Endodermal cell (in vitro differentiated cells): Measurements from ENCODE around the gene IFI27L1. TPM values are rescaled to one million over a fixed set of nuclear protein-coding genes. Genes with fewer than 3 reads are reported as not detected.

Experiments
- DNase-seq: peaks from one replicate; pipeline ENCODE4 v3.0.0-alpha.2; 2017
- H3K27ac ChIP-seq: 2 replicates; pipeline ENCODE4 v1.5.1; 2013; ENCODE audit warnings: mild to moderate bottlenecking, low read depth, low read length, moderate library complexity
- H3K27me3 ChIP-seq: 2 replicates; pipeline ENCODE4 v1.6.1; 2013; ENCODE audit warnings: mild to moderate bottlenecking, low read length, moderate library complexity; ENCODE audit not compliant: insufficient read depth, control insufficient read depth, poor library complexity, severe bottlenecking
- H3K36me3 ChIP-seq: 2 replicates; pipeline ENCODE4 v1.7.0; 2013; ENCODE audit warnings: mild to moderate bottlenecking, low read length, moderate library complexity; ENCODE audit not compliant: control insufficient read depth, insufficient read depth
- H3K4me1 ChIP-seq: one replicate; pipeline ENCODE4 v1.7.0; 2013; ENCODE audit warnings: low read length; ENCODE audit not compliant: control insufficient read depth, insufficient read depth
- H3K4me3 ChIP-seq: 2 replicates; pipeline ENCODE4 v1.5.1; 2013; ENCODE audit warnings: mild to moderate bottlenecking, low read length, moderate library complexity
- H3K9ac ChIP-seq: 2 replicates; pipeline ENCODE4 v1.6.1; 2013; ENCODE audit warnings: mild to moderate bottlenecking, low read length, moderate library complexity; ENCODE audit not compliant: poor library complexity, severe bottlenecking; ENCODE audit errors: extremely low read depth
- H3K9me3 ChIP-seq: 2 replicates; pipeline ENCODE4 v1.6.1; 2013; ENCODE audit warnings: mild to moderate bottlenecking, low read length, moderate library complexity; ENCODE audit not compliant: control insufficient read depth
- H3K27ac Mint-ChIP-seq: 2 replicates; pipeline ENCODE4 v1.8.0; 2020; ENCODE audit warnings: mixed read lengths
- H3K27me3 Mint-ChIP-seq: 2 replicates; pipeline ENCODE4 v1.8.0; 2021; ENCODE audit warnings: mild to moderate bottlenecking, mixed read lengths; ENCODE audit not compliant: insufficient read depth
- H3K36me3 Mint-ChIP-seq: 2 replicates; pipeline ENCODE4 v1.8.0; 2020; ENCODE audit warnings: low read depth, mixed read lengths
- H3K4me1 Mint-ChIP-seq: 2 replicates; pipeline ENCODE4 v1.8.0; 2020; ENCODE audit warnings: mixed read lengths
- H3K4me3 Mint-ChIP-seq: 2 replicates; pipeline ENCODE4 v1.8.0; 2020; ENCODE audit warnings: mild to moderate bottlenecking, moderate library complexity, mixed read lengths
- H3K9me3 Mint-ChIP-seq: 2 replicates; pipeline ENCODE4 v1.8.0; 2020; ENCODE audit warnings: mild to moderate bottlenecking, mixed read lengths
- WGBS, 2 experiments: methylation state at CpG; one replicate each; pipeline versions ENCODE4 v1.1.5 to v1.1.7; 2013; ENCODE audit warnings: missing lambda C conversion rate in 2 of 2, mixed read lengths in 1 of 2; ENCODE audit not compliant: insufficient coverage in 1 of 2, insufficient read length in 1 of 2; 5-methylcytosine and 5-hydroxymethylcytosine counted together
- total RNA-seq, 2 donors: library from RNA; stranded (reverse); fragmentation: NEBNext Ultra II Directional in 1 of 2; extraction: Animal tissue kit (Norgen Biotek cat#: 25700) in 1 of 2; gene quantifications; 2 replicates in 1 of 2; 3 replicates in 1 of 2; pipeline ENCODE4 v1.2.1, GENCODE V29; 2021
- TF ChIP-seq, protein P1 (sequence below): fragments of 200-600 bp; sonication (generic); conservative IDR thresholded peaks from 2 replicates; pipeline ENCODE4 v1.5.0; 2021; ENCODE audit warnings: antibody characterized with exemption, mild to moderate bottlenecking

Gene IFI27L1
- total RNA-seq, 2 donors from 2014 or later = 40.0 to 47.2 TPM

DNA sequence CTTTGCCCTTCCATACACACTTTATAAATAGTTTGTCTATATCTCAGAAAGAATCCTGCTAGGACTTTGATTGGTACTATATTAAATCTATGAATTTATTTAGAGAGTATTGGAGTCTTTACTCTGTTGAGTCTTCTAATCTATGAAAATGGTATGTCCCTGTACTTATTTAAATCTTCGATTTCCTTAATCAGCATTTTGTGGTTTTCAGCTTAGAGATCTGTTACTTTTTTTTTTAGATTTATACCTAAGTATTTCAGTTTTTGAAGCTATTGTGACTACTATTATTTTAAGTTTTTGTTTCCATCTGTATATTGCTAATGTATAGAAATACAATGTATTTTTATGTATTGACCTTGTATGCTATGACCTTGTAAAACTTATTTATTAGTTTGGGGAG is 61.7 kb downstream of the IFI27L1 start:
- DNase-seq = no peak
- Mint-ChIP-seq H3K4me1 (peaks cover 9% of the 10 kb centered on the region), H3K9me3 (no peaks in the 10 kb centered on the region), H3K27ac (no peak overlapping the region), H3K4me3 (no peak overlapping the region), H3K27me3 (peaks cover 3% of the 10 kb centered on the region), H3K36me3 (no peaks in the 10 kb centered on the region)
- H3K4me3 ChIP-seq = no peak overlapping the region
- H3K27me3 ChIP-seq = no peaks in the 10 kb centered on the region
- H3K4me1 ChIP-seq = peaks cover 4% of the 10 kb centered on the region
- 100% methylated on average over 1 of the region's 1 CpG; no CpG with 5 or more reads in 1 of the 2 experiments for WGBS, 2 experiments
- H3K9me3 ChIP-seq = no peaks in the 10 kb centered on the region
- H3K36me3 ChIP-seq = no peaks in the 10 kb centered on the region
- no peak overlapping the region for H3K9ac ChIP-seq
- no peak overlapping the region for H3K27ac ChIP-seq
- TF ChIP-seq, protein P1, sequence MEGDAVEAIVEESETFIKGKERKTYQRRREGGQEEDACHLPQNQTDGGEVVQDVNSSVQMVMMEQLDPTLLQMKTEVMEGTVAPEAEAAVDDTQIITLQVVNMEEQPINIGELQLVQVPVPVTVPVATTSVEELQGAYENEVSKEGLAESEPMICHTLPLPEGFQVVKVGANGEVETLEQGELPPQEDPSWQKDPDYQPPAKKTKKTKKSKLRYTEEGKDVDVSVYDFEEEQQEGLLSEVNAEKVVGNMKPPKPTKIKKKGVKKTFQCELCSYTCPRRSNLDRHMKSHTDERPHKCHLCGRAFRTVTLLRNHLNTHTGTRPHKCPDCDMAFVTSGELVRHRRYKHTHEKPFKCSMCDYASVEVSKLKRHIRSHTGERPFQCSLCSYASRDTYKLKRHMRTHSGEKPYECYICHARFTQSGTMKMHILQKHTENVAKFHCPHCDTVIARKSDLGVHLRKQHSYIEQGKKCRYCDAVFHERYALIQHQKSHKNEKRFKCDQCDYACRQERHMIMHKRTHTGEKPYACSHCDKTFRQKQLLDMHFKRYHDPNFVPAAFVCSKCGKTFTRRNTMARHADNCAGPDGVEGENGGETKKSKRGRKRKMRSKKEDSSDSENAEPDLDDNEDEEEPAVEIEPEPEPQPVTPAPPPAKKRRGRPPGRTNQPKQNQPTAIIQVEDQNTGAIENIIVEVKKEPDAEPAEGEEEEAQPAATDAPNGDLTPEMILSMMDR = no peak

DNA sequence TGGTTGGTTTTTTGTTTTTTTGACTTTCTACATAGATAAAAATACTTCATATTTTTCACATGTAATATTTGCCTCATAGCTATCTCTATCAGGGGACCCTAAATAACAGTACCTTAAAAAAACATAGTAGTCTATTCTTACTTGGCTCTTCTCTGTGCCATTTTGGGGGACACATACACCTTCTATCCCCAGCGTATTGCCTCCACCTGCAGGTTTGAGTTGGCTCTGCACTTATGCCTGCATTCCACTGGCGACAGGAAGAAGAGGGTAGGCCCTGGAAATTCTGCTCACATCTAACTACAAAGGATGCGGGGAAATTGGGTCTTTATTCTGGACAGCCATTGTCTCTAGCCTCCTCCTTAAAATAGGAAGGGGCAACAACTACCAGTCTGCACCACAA is 62.1 kb downstream of the IFI27L1 start:
- peak; percentile 83 for DNase-seq
- peaks cover 9% of the 10 kb centered on the region for H3K4me1 Mint-ChIP-seq
- no peak overlapping the region for H3K9ac ChIP-seq
- H3K27me3 ChIP-seq = no peaks in the 10 kb centered on the region
- H3K27ac ChIP-seq = no peak overlapping the region
- TF ChIP-seq, protein P1 = peak; percentile 79
- H3K4me3 Mint-ChIP-seq = no peak overlapping the region
- no peaks in the 10 kb centered on the region for H3K36me3 ChIP-seq
- 62% methylated on average over 3 of the region's 3 CpGs; no CpG with 5 or more reads in 1 of the 2 experiments for WGBS, 2 experiments
- no peaks in the 10 kb centered on the region for H3K36me3 Mint-ChIP-seq
- H3K4me3 ChIP-seq = no peak overlapping the region
- H3K27me3 Mint-ChIP-seq = peaks cover 6% of the 10 kb centered on the region
- no peaks in the 10 kb centered on the region for H3K9me3 ChIP-seq
- no peak overlapping the region for H3K27ac Mint-ChIP-seq
- H3K9me3 Mint-ChIP-seq = no peaks in the 10 kb centered on the region
- H3K4me1 ChIP-seq = peaks cover 4% of the 10 kb centered on the region

DNA sequence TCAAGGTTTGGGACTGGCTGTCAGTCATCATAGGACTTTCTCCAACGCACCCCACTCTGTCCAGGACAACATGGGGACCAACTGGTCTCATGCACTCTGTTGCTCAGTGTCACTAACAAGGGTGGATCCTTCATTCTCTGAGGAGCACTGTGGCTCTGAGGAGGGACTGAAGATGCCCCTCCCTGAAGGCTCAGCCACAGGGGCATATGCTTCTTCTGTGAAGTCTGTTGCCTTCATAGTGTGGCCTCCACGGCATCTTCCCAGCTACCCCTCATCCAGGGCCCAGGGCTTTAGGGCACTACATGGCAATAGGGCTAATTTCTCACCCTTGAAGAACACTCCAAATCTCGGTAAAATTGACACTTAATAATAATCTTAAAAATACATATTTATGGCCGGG is 62.6 kb downstream of the IFI27L1 start:
- 88 to 90% methylated on average over 2 to 4 of the region's 4 CpGs for WGBS, 2 experiments
- H3K4me1 ChIP-seq = no peaks in the 10 kb centered on the region
- DNase-seq = no peak
- no peak overlapping the region for H3K27ac Mint-ChIP-seq
- no peak overlapping the region for H3K27ac ChIP-seq
- H3K4me1 Mint-ChIP-seq = peaks cover 9% of the 10 kb centered on the region
- no peaks in the 10 kb centered on the region for H3K9me3 Mint-ChIP-seq
- H3K4me3 Mint-ChIP-seq = no peak overlapping the region
- H3K27me3 Mint-ChIP-seq = peaks cover 10% of the 10 kb centered on the region
- H3K36me3 ChIP-seq = no peaks in the 10 kb centered on the region
- TF ChIP-seq, protein P1 = no peak
- H3K9me3 ChIP-seq = no peaks in the 10 kb centered on the region
- no peaks in the 10 kb centered on the region for H3K27me3 ChIP-seq
- H3K4me3 ChIP-seq = no peak overlapping the region
- no peaks in the 10 kb centered on the region for H3K36me3 Mint-ChIP-seq
- H3K9ac ChIP-seq = no peak overlapping the region
